IPS-20b (cell line): ENCODE data around the gene MARK3.

Source experiments
- H3K27ac ChIP-seq: one replicate; pipeline ENCODE4 v1.5.1; 2013; ENCODE audit warnings: low read length
- H3K27me3 ChIP-seq: 2 replicates; pipeline ENCODE4 v1.6.1; 2013; ENCODE audit warnings: mild to moderate bottlenecking, low read length, inconsistent platforms; ENCODE audit not compliant: insufficient read depth
- H3K36me3 ChIP-seq: 2 replicates; pipeline ENCODE4 v1.6.1; 2013; ENCODE audit warnings: low read depth, mild to moderate bottlenecking, inconsistent platforms, low read length, moderate library complexity; ENCODE audit not compliant: insufficient read depth
- H3K4me1 ChIP-seq: 2 replicates; pipeline ENCODE4 v1.6.1; 2013; ENCODE audit warnings: mild to moderate bottlenecking, control low read depth, inconsistent platforms, low read length, moderate library complexity; ENCODE audit not compliant: insufficient read depth
- H3K4me3 ChIP-seq: 2 replicates; pipeline ENCODE4 v1.5.1; 2013; ENCODE audit warnings: mild to moderate bottlenecking, low read length, inconsistent platforms
- H3K9ac ChIP-seq: 2 replicates; pipeline ENCODE4 v1.6.1; 2013; ENCODE audit warnings: low read depth, mild to moderate bottlenecking, inconsistent platforms, low read length, moderate library complexity
- H3K9me3 ChIP-seq: 2 replicates; pipeline ENCODE4 v1.6.1; 2013; ENCODE audit warnings: mild to moderate bottlenecking, low read depth, low read length, inconsistent platforms; ENCODE audit not compliant: insufficient read depth

The MARK3 gene

DNA sequence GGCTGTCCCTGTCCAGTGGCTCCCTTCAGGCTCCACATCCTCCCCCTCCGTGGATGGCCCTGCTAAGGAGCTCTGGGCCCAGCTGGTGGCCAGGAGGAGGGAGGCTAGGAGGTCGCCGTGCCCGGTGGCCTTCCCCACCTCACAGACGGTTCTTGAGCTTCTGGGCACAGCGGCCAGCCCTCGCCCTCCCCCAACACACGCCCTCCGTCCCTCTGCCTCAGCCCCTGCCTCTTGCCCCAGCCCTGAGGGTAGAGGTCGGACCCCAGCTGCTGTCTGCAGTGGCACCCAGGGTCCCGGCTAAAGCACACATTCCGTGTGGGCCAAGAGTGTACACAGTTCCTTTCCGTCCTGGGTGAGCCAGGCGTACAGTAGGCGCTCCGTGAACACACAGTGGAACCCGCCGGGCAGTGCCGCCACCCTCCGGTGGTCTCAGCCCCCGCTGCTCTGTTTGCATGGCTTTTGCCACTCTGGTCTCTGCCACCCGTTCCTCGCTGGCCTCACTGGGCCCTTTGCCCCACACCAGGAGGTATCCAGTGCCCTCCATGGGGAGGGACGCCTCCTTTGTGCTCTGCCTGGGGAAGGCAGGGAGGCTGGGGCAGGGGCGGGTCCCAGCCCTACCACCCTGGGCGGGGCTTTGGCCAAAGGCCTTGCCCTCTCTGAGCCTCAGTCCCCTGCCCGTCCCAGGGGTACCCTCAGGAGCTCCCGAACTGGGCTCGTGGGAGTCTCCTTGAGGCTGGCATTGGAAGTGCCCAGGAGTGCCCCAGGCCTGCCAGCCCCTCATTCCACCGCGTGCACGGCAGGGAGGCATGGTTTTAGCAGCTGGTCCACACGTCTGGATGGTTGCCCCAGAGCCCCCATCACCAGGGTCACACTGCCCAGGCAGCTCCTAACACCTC, 156.7 kb downstream of the MARK3 start:
- H3K9me3 ChIP-seq, result no peaks in the 10 kb centered on the region
- H3K36me3 ChIP-seq, result no peaks in the 10 kb centered on the region
- H3K9ac ChIP-seq, result peak overlapping the region; percentile 86
- peaks cover 13% of the 10 kb centered on the region; the same call in 1 of the 2 replicates for H3K27me3 ChIP-seq
- peak overlapping the region; percentile 52; the same call in 1 of the 2 replicates for H3K4me3 ChIP-seq
- H3K27ac ChIP-seq, result peak overlapping the region; percentile 22
- H3K4me1 ChIP-seq, result peaks cover 17% of the 10 kb centered on the region; the same call in 1 of the 2 replicates

DNA sequence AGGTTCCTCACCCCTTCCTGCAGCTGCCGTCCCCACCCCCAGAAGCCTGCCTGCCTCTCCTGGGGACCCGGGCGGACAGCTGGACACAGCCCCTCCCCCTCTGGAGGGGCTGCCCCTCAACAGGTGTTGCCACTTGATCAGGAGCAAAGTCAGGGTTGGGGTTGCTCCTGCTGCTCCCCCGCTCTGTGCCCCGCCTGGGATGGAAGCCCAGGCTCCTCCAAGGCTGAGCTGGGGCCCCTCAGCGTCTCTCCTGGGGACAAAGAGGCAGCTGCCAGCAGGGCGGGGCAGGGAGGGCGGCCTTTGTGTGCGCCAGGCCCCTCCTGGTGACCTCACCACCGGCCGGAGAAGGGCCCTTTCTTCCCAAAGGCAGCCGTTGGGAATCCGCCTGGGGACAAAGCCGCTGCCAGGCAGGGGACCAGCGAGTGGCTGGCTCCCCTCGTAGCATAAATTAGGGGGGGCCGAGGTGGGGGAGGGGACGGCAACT, 157.4 kb downstream of the MARK3 start:
- H3K4me3 ChIP-seq, result peak overlapping the region; percentile 52; the same call in 1 of the 2 replicates
- H3K9me3 ChIP-seq, result no peaks in the 10 kb centered on the region
- H3K27ac ChIP-seq, result peak overlapping the region; percentile 22
- H3K36me3 ChIP-seq, result no peaks in the 10 kb centered on the region
- peak overlapping the region; percentile 86 for H3K9ac ChIP-seq
- H3K4me1 ChIP-seq, result peaks cover 17% of the 10 kb centered on the region; the same call in 1 of the 2 replicates
- H3K27me3 ChIP-seq, result peaks cover 13% of the 10 kb centered on the region; the same call in 1 of the 2 replicates

DNA sequence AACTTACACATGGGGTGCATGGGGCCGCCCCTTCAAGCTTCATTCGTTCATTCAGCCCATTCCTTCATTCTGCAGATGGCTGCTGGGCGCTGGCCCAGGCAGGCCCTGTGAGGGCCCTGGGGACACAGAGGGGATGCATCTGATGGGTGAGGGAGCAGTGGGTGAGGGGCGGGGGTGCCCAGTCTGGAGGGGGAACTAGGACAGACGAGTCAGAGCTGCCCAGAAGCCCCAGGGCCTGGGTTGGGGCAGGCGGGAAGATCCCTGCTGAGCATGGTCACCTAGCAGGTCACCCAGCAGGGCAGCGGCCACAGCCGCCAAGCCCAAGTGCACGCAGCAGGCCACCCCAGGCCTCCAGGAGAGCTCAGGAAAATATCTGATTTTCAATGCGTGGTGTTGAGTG, 157.9 kb downstream of the MARK3 start:
- no peaks in the 10 kb centered on the region for H3K36me3 ChIP-seq
- peak overlapping the region; percentile 52; the same call in 1 of the 2 replicates for H3K4me3 ChIP-seq
- peaks cover 17% of the 10 kb centered on the region; the same call in 1 of the 2 replicates for H3K4me1 ChIP-seq
- peaks cover 12% of the 10 kb centered on the region; the same call in 1 of the 2 replicates for H3K27me3 ChIP-seq
- H3K9ac ChIP-seq, result peak overlapping the region; percentile 86; the same call in 1 of the 2 replicates
- no peaks in the 10 kb centered on the region for H3K9me3 ChIP-seq
- peak overlapping the region; percentile 22 for H3K27ac ChIP-seq

DNA sequence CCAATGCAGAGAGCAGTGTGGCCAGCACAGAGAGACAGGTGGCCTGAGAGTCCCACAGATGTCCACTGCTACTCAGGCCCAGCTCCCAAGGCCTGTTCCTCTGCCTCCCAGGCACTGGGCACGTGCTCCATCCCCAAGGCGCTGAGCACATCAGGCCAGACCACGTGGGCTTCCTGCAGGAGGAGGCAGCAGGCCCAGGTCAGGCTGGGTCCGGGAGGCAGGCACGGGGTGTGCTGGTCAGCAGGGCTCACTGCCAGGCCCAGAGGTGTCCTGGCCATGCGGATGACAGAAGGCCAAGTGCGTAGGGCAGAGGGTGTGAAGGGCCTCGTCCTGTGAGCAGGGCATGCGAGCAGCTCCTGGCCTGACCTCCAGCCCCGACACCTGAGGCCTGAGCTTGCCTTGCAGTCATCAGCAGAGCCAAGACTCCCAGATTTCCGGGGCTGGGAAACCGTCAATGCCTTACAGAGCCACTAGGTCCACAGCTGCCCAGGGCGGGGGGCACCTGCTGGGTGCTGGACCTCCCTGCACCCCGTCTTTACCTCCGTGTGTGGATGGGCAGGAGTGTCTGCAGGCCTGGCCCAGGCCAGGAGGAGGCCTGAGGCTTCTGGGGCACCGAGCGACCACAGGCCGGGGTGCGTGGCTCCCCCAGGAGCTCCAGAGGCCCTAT, 158.6 kb downstream of the MARK3 start:
- Histone ChIP-seq H3K9ac (peak overlapping the region; percentile 86; the same call in 1 of the 2 replicates), H3K9me3 (no peaks in the 10 kb centered on the region), H3K27ac (peak overlapping the region; percentile 22), H3K36me3 (no peaks in the 10 kb centered on the region), H3K27me3 (peaks cover 7% of the 10 kb centered on the region; the same call in 1 of the 2 replicates), H3K4me3 (no peak overlapping the region), H3K4me1 (peaks cover 17% of the 10 kb centered on the region; the same call in 1 of the 2 replicates)

DNA sequence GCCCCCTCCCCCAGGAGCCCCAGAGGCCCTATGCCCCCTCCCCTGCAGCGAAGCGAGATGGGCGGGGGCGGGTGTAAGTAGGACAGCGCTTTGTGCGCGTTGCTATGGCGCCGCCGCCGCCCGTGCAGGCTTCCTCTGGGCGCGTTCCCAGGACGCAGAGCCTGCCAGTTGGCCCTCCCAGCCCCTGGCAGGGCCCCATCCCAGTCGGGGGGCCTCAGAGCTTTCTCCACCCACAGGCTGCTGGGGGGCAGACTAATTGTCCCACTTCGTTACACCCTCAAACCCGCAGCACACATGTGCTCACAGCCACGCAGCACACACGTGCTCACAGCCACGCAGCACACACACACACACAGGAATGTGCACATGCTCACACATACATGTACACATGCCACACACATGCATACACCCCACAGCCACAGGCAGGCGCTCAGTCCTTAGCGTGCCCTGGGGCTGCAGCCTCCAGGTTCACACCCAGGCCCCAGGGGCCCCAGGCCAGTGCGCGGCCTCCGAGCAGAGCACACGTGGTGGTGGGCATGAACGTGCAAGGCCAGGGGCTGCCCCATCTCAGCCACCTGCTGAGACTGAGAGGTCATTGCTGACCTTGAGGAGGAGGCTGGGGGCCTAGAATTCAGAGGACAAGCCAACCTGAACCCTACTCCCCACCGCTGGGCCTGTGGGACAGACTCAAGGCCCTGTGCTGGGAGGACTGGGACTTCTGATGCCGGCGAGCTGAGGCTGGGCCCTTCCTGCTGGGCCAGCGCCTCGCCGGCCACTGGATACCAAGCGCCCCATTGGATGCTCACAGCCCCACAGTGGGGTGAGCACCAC, 159.4 kb downstream of the MARK3 start:
- Histone ChIP-seq H3K4me3 (no peak overlapping the region), H3K27me3 (no peaks in the 10 kb centered on the region; the same call in 1 of the 2 replicates), H3K4me1 (peaks cover 17% of the 10 kb centered on the region; the same call in 1 of the 2 replicates), H3K27ac (no peak overlapping the region), H3K9me3 (no peaks in the 10 kb centered on the region), H3K36me3 (no peaks in the 10 kb centered on the region), H3K9ac (no peak overlapping the region)

DNA sequence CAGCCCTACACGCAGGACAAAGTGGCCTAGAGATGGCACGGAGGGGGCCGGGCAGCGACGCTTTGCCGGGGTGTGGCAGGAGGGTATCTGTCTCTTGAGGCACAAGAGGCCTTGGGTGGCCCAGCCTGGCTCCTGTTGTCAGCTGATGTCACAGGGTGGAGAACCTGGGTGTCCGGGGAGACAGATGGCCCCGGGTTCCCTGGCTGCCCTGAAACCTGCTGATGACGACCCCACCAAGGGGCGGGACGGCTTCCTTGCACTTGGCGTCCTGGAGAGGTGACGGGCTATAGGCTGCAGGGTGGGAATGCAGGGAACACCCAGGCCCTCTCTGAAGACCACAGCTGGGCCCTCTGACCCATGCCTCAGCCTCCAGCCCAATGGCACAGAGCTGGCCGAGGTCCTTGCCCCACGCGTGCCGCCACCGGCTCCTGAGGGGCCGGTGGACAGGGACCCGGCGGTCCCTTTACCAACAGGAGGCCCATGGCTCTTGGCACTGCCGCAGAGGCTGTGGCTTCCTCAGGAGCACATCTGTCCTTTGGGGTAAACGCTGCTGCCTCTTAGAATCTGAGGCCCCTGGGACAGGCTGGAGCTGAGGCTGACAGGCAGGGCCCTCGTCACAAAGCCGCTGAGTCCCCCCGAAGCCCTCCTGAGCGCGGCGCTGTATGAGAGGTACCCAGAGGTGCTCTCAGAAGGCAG, 160.2 kb downstream of the MARK3 start:
- Histone ChIP-seq H3K27ac (no peak overlapping the region), H3K4me1 (peaks cover 17% of the 10 kb centered on the region; the same call in 1 of the 2 replicates), H3K4me3 (no peak overlapping the region), H3K27me3 (no peaks in the 10 kb centered on the region), H3K36me3 (no peaks in the 10 kb centered on the region), H3K9ac (no peak overlapping the region), H3K9me3 (no peaks in the 10 kb centered on the region)

DNA sequence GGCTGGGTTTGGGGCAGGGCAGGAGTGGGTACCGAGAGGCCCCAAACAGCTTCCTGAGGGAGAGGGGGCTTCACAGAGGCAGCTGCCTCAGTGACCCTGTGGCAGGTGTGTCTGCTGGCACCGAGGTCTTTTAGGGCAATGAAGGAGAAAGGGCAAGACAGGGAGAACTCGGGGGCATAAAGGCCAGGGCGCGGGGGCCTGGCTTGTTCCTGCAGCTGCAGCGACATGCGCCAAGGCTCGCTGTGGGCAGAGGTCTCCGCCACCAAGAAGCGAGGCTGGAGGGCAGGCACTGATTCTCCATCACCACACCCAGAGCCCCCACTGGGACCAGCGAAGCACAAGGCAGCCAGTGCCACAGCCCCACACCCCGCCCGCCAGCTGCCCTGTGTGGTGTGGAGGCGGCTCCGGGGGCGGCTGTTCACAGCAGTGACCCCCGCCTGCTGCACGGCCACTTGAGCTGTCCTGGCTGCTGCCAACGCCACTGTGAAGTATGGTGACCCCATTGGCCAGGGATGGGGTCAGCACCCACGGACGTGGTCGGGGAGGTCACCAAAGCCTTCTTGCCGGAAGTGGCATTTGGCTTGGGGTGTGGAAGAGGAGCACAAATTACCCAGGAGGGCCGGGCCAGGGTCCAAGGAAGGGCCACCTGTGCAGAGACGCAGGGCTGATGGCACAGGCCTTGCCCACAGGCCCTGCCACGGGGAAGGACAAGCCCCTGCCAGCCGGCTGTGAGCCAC, 160.9 kb downstream of the MARK3 start:
- no peak overlapping the region for H3K27ac ChIP-seq
- no peak overlapping the region for H3K4me3 ChIP-seq
- H3K9ac ChIP-seq, result no peak overlapping the region
- no peaks in the 10 kb centered on the region for H3K9me3 ChIP-seq
- H3K4me1 ChIP-seq, result peaks cover 17% of the 10 kb centered on the region; the same call in 1 of the 2 replicates
- H3K27me3 ChIP-seq, result no peaks in the 10 kb centered on the region
- H3K36me3 ChIP-seq, result no peaks in the 10 kb centered on the region

DNA sequence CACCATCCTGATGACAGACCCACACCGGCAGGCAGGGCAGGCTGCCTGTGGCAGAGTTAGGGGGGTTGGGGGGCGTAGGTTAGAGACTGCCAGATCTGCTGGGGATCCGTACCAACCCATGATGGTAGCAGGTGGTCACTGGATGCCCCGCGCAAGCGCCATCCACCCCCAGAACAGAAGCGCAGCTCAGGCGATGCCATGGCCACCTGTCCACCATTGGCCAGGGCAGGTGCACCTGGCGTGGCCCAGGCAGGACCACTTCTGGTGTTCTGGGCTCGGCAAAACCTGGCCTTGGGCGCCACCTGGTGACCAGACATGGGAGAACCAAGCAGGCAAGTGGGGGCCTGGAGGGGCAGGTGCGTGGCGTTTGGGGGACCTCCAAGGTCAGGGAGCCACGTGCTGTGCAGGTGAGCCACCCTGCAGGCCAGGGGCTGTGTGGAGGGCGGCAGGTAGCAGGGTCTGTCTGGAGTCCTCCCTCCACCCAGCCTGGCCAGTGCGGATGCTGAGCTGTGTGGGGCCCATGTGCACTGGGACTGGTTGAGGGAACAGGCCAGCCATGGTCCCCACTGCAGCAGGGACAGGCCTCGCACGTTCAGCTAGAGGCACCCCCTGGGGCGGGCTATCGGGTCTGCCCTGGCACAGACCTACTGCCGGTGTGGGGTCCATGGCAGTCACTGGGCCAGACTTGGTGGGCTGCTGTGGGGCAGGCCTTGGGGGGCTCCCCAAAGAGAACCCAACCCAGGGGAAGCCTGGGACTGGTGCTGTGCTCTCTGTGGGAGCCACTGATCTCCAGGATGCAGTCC, 161.6 kb downstream of the MARK3 start:
- Histone ChIP-seq H3K27ac (no peak overlapping the region), H3K27me3 (no peaks in the 10 kb centered on the region), H3K4me1 (peaks cover 16% of the 10 kb centered on the region; the same call in 1 of the 2 replicates), H3K4me3 (no peak overlapping the region), H3K36me3 (no peaks in the 10 kb centered on the region), H3K9me3 (no peaks in the 10 kb centered on the region), H3K9ac (no peak overlapping the region)

DNA sequence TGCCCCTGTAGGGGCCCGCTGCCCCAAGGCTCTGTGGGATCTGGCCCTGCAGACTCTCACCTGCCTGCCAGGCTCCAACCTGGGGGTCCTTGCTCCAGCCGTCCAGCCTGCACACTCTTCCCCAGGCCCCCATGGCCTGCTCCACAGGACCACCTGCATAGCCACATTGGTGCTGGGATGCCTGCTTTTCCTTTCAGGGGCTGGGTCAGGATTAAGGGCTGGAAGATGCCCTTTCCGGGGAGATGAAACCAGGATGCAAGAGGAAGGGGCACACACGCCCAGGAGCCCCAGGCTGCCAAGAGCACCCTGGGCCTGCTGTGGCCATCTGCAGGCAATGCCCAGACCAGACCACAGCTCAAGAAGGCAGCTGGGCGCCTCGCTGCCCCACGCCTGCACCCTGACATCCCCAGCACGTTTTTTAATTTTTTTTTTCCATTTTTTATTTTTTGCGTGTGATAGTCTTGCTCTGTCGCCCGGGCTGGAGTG, 162.3 kb downstream of the MARK3 start:
- Histone ChIP-seq H3K4me1 (peaks cover 10% of the 10 kb centered on the region; the same call in 1 of the 2 replicates), H3K36me3 (no peaks in the 10 kb centered on the region), H3K27me3 (no peaks in the 10 kb centered on the region), H3K27ac (no peak overlapping the region), H3K4me3 (no peak overlapping the region), H3K9me3 (no peaks in the 10 kb centered on the region), H3K9ac (no peak overlapping the region)
